OCI-LY1 (cell line): ENCODE results near the gene TBXAS1.

ENCODE experiments used
- H2AFZ ChIP-seq: fragments of 200-600 bp; sonication (generic), shearing (Covaris generic); 2 replicates; pipeline ENCODE4 v1.6.0; 2014; ENCODE audit warnings: antibody characterized with exemption, mild to moderate bottlenecking, low read length
- H3F3A ChIP-seq: fragments of 200-600 bp; sonication (generic), shearing (Covaris generic); 2 replicates; pipeline ENCODE4 v1.6.0; 2014; ENCODE audit warnings: mild to moderate bottlenecking, antibody characterized with exemption, low read length, moderate library complexity; ENCODE audit not compliant: insufficient read depth
- H3K27ac ChIP-seq: fragments of 200-600 bp; sonication (generic); 2 replicates; pipeline ENCODE4 v1.5.1; 2014; ENCODE audit warnings: low read length, mixed run types, mild to moderate bottlenecking, low read depth; ENCODE audit not compliant: poor library complexity, severe bottlenecking
- H3K27me3 ChIP-seq: fragments of 200-600 bp; sonication (generic); 2 replicates; pipeline ENCODE4 v1.6.0; 2014; ENCODE audit warnings: antibody characterized with exemption, mild to moderate bottlenecking, low read length, moderate library complexity; ENCODE audit not compliant: insufficient read depth
- H3K36me3 ChIP-seq: fragments of 200-600 bp; sonication (generic); 2 replicates; pipeline ENCODE4 v1.6.1; 2014; ENCODE audit warnings: mild to moderate bottlenecking, antibody characterized with exemption, low read length, moderate library complexity, mixed read lengths; ENCODE audit not compliant: insufficient read depth
- H3K4me1 ChIP-seq: fragments of 200-600 bp; sonication (generic); 2 replicates; pipeline ENCODE4 v1.5.1; 2014; ENCODE audit warnings: mild to moderate bottlenecking, low read length, moderate library complexity; ENCODE audit not compliant: insufficient read depth, severe bottlenecking
- H3K4me2 ChIP-seq: fragments of 200-600 bp; sonication (generic), shearing (Covaris generic); 2 replicates; pipeline ENCODE4 v1.6.1; 2014; ENCODE audit warnings: low read length
- H3K4me3 ChIP-seq: fragments of 200-600 bp; sonication (generic); 2 replicates; pipeline ENCODE4 v1.5.1; 2014; ENCODE audit warnings: low read length, low read depth, mild to moderate bottlenecking, mixed read lengths; ENCODE audit not compliant: poor library complexity, severe bottlenecking
- H3K79me2 ChIP-seq: fragments of 200-600 bp; shearing (Covaris generic); 2 replicates; pipeline ENCODE4 v1.6.1; 2016; ENCODE audit warnings: mixed run types, low read length, mixed read lengths; ENCODE audit not compliant: insufficient read depth
- H3K9ac ChIP-seq: fragments of 200-600 bp; sonication (generic), shearing (Covaris generic); 2 replicates; pipeline ENCODE4 v1.6.1; 2014; ENCODE audit warnings: mild to moderate bottlenecking, low read length, mixed read lengths
- H3K9me2 ChIP-seq: fragments of 200-600 bp; sonication (generic), shearing (Covaris generic); 2 replicates; pipeline ENCODE4 v1.6.1; 2014; ENCODE audit warnings: low read depth, mild to moderate bottlenecking, low read length, mixed read lengths
- H3K9me3 ChIP-seq: fragments of 200-600 bp; shearing (Covaris generic); 2 replicates; pipeline ENCODE4 v1.6.1; 2014; ENCODE audit warnings: low read length, mixed read lengths
- H4K20me1 ChIP-seq: fragments of 200-600 bp; sonication (generic), shearing (Covaris generic); 2 replicates; pipeline ENCODE4 v1.6.0; 2016; ENCODE audit warnings: mild to moderate bottlenecking, low read length; ENCODE audit not compliant: insufficient read depth
- CTCF ChIP-seq: fragments of 200-600 bp; sonication (generic), shearing (Covaris generic); IDR thresholded peaks from 2 replicates; pipeline ENCODE4 v1.5.1; 2017; ENCODE audit warnings: mild to moderate bottlenecking, antibody characterized with exemption, low read length, moderate library complexity, mixed read lengths
- EZH2 ChIP-seq: fragments of 200-600 bp; sonication (generic), shearing (Covaris generic); IDR thresholded peaks from 2 replicates; pipeline ENCODE4 v1.8.0; 2017; ENCODE audit warnings: borderline replicate concordance, mixed run types, mild to moderate bottlenecking, antibody characterized with exemption, low read length, moderate library complexity, mixed read lengths

The TBXAS1 gene

DNA sequence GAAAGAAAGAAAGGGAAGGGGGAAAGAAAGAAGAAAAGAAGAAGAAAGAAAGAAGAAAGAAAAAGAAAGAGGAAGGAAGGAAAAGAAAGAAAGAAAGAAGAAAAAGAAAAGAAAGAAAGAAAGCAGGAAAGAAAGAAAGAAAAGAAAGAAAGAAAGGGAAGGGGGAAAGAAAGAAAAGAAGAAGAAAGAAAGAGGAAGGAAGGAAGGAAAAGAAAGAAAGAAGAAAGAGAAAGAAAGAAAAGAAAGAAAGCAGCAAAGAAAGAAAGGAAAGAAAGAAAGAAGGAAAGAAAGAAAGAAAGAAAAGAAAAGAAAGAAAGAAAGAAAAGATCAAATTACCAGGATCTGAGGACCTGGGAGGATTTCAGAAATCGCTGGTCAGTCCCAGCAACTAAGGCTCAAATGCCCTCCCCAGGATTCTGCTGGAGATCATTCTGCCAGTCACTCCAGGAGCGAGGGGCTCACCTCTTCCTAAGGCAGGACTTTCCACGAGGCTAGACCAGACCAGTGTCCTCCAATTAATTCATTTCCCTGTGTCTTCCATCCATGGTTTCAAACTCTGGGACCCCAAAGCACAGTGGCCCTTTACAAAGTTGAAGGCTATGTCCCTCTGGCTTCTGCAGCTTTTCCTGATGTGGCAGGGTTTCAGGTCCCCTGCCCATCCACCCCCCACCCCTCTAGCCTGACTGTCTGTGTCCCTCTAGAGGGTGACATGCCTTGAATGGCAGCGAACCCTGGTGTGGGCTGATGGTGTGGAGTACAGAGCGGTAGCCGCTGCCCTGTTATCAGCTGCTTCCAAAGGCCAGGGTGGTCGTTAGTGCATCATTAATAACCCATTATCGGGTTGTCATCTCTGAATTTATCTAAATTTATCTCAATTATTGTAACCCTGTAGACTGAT is 155.8 kb downstream of the TBXAS1 start:
- H3K9me2 ChIP-seq: no peaks in the 10 kb centered on the region
- H3K79me2 ChIP-seq: no peaks in the 10 kb centered on the region
- TF ChIP-seq EZH2: no peak
- no peak for TF ChIP-seq CTCF
- H3K27ac ChIP-seq: no peak overlapping the region
- no peaks in the 10 kb centered on the region for H3K9me3 ChIP-seq
- no peaks in the 10 kb centered on the region for H3K4me1 ChIP-seq
- H3K9ac ChIP-seq: no peak overlapping the region
- H3K4me2 ChIP-seq: no peak overlapping the region
- H3K36me3 ChIP-seq: no peaks in the 10 kb centered on the region
- peaks cover 7% of the 10 kb centered on the region; the same call in 1 of the 2 replicates for H3K27me3 ChIP-seq
- no peaks in the 10 kb centered on the region for H3F3A ChIP-seq
- no peak overlapping the region for H2AFZ ChIP-seq
- H3K4me3 ChIP-seq: no peak overlapping the region
- no peaks in the 10 kb centered on the region for H4K20me1 ChIP-seq

DNA sequence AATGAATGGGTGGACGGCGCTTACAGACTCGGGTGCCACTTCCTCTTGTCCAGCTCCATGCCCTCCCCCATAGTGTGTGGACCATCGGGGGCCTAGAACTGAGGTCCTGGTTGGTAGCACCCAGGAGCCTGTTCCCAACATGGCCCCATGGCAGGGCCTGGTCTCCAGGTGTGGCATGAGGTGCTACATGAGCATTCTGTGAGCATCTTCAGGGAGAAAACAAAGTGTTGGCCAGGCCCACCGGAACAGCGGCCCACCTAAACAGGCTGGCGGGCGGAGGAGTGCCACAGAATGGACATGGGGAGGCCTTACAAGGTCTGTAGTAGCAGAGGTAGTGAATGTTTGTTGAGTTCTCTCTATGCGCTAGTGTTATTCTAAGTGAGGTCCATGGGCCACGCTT is 156.7 kb downstream of the TBXAS1 start:
- H3K4me3 ChIP-seq: no peak overlapping the region
- H3K4me2 ChIP-seq: no peak overlapping the region
- H3K9ac ChIP-seq: no peak overlapping the region
- TF ChIP-seq CTCF (no peak), EZH2 (no peak)
- no peaks in the 10 kb centered on the region for H4K20me1 ChIP-seq
- no peak overlapping the region for H3K27ac ChIP-seq
- H2AFZ ChIP-seq: no peak overlapping the region
- H3K4me1 ChIP-seq: no peaks in the 10 kb centered on the region
- H3F3A ChIP-seq: no peaks in the 10 kb centered on the region
- no peaks in the 10 kb centered on the region for H3K9me2 ChIP-seq
- no peaks in the 10 kb centered on the region for H3K79me2 ChIP-seq
- H3K36me3 ChIP-seq: no peaks in the 10 kb centered on the region
- H3K27me3 ChIP-seq: peaks cover 7% of the 10 kb centered on the region; the same call in 1 of the 2 replicates
- no peaks in the 10 kb centered on the region for H3K9me3 ChIP-seq

GRCh38 chr7:139987691-139988516 is 158.8 kb downstream of the TBXAS1 start:
- no peak overlapping the region for H3K27ac ChIP-seq
- peaks cover 14% of the 10 kb centered on the region; the same call in 1 of the 2 replicates for H3K27me3 ChIP-seq
- H4K20me1 ChIP-seq: no peaks in the 10 kb centered on the region
- TF ChIP-seq EZH2: no peak
- TF ChIP-seq CTCF: peak; percentile 42; the same call in 1 of the 2 replicates
- H3K4me2 ChIP-seq: no peak overlapping the region
- H2AFZ ChIP-seq: no peak overlapping the region
- H3K9me2 ChIP-seq: no peaks in the 10 kb centered on the region
- H3K4me1 ChIP-seq: no peaks in the 10 kb centered on the region
- H3K36me3 ChIP-seq: no peaks in the 10 kb centered on the region
- no peaks in the 10 kb centered on the region for H3K9me3 ChIP-seq
- no peaks in the 10 kb centered on the region for H3F3A ChIP-seq
- no peak overlapping the region for H3K4me3 ChIP-seq
- H3K79me2 ChIP-seq: no peaks in the 10 kb centered on the region
- no peak overlapping the region for H3K9ac ChIP-seq
